NCI-H1105 treated with DMSO at 0.1 percent for 48 hours (cell line): Measurements from ENCODE around the gene CAB39.
"Not testable (repeated sequence)": the region's sequence is repeated elsewhere in the genome, so short reads cannot be mapped to it uniquely, and the experiment has no call there.

Source experiments
- DNase-seq: peaks from one replicate; lab custom pipeline; 2025; lab: John Stamatoyannopoulos, UW

CAB39 gene

DNA sequence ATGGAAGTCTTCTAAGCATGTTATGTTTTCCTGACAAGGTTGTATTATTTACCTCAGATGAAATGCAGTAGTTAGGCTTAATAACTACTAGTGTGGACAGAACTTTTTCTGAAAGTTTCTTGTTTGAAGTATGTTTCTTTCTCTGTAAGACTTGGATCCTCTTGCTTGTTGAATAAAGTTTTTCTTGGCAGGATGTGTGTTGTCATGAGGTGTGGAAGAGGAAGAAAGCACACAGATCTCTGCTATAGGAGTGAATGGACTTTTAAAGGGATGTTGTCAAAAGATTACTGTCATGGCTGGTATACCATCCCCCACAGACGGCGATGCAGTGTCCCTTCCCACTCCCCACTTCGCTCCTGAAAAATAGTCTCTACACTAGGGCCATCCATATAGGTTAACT is 2.6 kb downstream of the CAB39 start:
- DNase-seq = no peak

DNA sequence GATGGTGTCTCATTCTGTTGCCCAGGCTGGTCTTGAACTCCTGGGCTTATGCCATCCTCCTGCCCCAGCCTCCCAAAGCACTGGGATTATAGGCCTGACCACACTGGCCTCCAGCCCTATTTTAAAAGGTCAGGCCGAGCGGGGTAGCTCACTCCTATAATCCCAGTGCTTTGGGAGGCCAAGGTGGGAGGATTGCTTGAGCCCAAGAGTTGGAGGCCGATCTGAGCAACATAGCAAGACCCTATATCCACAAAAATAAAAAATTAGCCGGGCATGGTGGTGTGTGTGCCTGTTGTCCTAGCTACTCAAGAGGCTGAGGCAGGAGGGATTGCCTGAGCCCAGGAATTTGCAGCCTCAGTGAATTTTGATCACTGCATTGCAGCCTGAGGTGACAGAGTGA is 3.9 kb downstream of the CAB39 start:
- no peak for DNase-seq

DNA sequence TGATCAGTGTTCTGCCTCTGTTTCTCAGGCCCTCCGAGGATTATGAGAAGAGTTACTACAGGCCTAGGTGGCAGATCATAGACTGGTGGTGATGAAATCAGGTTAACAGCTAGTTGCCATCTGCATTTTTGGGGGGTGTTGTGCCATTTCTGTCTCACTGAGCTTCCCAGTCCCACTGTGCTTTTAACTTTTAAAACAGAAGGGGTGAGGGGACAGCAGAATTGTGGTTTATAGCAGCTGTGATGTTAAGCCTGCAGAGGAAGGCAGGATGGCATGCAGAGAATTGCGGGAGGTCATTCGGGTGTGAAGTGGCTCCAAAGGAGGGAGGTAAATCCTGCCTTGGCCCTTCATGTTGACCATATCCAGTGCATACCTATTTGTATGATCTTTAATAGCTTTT is 5.0 kb downstream of the CAB39 start:
- DNase-seq = no peak

DNA sequence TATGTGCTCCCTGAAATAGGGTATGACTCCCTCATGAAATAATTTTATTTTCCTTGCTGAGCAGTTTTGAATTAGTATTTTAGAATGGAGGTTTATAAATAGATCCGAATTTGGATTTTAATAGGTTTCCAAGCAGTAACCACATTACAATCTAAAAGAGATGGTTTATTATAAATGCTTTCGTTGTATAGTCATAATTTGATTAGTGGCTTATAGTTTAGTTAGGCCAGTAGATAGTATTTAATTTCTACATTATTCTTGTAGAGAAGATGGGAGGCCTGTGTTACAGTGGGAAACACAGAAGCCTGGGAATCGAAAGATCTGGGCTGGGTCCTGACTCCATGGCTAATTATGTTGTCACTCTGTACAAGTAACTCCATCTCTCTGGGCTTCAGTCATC is 6.7 kb downstream of the CAB39 start:
- no peak for DNase-seq

DNA sequence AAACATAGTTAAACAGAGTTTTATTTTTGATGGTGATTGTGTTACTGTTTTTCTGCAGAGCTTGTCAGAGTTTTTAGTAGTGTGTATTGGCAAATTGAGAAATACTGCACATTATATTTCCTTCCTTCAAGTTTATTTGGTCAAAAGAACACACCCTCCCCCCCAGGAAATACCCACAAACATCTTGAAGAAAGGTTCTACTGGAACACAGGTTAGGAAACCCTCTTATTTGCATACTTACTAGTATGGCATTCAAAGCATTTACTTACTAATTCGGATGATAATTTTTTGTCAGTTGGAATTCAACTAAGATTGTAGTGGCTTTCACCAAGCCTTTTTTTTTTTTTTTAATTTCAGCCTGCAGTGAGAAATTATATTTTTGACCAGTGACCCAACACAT is 9.1 kb downstream of the CAB39 start:
- no peak for DNase-seq

DNA sequence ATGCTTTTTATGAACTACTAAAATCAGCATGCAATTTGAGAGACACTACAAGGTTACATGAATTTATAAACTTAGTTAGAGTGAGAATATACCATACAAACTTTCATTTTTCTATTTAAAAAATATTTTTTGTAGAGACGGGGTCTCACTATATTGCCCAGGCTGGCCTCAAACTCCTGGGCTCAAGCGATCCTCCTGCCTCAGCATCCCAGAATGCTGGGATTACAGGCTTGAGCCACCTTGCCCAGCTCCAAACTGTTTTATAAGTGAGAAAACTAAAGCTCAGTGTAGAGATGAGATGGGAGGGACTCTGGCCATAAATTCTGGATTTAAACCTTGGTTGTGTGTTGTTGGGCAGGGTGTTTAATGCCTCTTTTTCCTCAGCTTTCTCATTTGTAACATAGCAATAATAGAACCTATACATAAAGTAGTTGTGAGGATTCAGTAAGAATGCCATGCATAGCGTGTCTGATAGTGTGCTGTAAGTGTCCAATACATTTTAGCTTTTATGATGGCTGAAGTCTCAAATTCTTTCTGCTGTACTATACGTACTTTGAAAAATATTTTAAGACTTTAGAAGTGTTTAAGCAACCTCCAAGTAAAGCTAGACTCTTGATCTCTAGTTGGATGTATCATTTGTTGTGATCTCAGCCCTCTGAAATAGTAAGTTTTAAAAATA is 9.7 kb downstream of the CAB39 start:
- DNase-seq = no peak

DNA sequence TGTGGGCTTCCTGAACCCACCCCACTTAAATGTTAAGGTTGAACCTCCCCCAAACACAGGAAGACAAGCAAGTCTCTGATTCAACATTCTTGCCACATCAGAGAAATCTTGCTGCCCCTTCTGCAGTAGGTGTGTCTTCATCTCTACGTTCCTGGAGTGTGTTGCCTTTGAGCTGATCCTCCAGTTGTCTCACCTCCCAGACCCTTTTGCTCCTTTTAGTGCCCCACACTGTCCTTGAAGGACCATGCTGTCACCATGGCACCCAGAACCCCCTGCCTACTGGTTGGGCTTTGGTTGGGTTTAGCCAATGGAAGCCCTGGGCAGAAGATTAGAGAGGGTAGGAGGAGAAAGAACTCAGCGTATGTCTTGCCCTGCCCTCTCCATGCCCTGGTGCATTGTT is 10.7 kb downstream of the CAB39 start:
- DNase-seq = no peak

DNA sequence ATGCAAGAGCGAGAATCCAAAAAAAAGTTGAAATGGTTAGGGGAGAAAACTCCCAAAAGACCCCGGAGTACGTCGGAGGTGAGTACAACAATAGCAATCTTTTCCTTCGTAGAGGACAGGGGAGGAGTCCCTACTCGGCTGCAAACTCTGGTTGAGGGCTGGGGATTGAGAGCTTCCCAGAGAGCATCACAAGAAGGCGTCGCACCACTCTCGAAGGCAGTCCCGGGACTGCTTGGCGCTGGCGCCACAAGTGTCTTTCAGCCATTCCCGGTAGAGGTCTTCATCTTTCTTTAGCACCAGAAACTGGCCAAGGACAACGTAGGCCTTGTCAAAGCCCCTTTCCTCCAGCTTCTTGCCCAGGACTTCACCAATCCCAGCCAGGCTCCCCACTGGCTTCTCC is 12.3 kb downstream of the CAB39 start:
- DNase-seq = not testable (repeated sequence)

DNA sequence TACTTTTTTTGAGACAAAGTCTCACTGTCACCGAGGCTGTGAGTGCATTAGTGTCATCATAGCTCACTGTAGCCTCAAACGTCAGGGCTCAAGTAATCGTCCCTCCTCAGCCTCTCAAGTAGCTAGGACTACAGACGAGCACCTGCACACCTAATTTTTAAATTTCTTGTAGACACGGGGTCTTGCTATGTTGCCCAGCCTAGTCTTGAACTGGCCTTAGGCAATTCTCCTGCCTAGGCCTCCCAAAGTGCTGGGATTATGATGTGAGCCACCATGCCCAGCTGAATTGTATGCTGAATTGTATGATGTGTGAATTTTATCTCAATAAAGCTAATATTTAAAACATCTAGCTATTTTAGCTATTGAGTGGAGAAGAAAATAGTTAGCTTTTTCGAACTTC is 18.9 kb downstream of the CAB39 start:
- no peak for DNase-seq

DNA sequence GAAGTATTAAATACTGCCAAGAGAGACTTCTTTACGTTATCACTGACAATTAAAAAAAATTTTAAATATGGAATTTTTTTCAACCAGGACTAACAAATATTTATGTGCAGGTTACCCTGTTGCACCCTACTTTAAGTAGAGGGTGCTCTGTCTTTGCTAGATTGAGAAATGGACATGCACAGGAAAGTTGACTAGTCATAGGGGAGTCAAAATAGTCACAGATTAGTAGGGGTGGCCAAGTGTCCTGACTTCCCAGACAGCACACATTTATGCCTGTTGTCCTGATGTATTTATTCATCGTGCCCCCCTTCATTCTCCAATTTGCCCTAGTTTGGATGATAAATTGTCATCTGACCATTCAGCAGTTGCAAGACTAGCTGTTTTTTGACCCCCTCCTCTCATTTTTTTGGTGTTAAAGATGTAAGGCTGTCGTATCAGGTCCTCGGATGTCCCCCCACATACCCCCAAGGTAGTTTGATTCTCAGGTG is 20.3 kb downstream of the CAB39 start:
- DNase-seq = no peak

DNA sequence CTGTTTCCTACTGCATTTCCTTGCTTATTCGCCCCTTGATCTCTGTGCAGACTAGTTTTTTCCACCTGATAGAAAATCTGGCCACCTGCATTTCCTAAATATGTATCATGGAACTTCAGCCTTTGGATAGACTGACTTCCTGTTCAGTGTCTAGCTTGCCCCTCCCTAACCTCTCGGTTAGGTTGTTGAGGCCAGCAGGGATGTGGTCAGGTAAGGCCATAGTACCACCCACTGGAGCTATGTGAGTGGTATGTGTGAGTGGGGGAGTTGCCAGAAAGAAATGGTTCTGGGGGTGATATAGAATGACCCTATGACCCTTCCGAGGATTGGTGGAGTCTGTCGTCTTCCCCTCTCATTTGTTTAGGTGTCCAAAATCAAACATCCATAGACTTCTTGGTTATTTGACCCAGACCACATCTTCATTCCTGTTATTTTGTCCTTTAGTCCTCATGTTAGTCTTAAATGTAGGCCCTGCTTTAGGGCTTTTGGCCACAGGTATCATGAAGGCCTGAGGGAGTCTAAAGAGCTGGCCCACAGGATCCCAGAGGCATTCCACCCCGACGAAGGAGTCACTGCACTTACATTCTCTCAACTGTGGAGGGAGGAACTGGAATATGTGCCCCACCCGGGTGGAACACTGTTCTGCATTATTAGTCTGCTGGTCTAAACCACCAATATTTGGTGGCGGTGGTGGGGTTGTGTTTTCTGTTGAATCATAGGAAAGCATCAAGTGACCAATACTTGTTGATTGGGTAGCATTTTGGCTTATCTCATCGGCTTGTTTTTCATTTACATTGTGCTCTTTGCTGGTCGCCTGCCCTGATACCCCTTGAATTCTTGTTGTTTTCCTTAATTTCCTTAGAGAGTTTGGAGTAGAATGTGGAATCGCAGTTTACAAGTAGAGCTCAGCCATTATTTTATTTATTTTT is 21.9 kb downstream of the CAB39 start:
- DNase-seq = no peak

DNA sequence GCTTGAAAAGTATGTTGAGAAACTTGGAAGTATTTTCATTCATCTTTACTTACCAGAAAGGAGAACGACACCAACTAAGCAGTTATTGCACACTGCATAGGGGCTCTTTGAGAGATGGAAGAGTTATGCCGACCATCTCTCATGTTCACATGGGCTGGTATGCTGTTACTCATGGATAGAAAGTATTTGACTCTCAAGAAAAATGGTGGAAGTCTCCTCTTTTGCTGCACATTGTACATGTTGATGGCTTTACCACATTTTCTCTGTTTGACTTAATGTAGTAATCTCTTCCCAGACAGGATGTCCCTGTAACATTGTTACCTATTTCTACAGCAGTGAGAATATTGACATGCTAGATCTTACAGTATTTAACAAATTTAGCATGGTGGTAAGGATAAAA is 23.2 kb downstream of the CAB39 start:
- DNase-seq = no peak

DNA sequence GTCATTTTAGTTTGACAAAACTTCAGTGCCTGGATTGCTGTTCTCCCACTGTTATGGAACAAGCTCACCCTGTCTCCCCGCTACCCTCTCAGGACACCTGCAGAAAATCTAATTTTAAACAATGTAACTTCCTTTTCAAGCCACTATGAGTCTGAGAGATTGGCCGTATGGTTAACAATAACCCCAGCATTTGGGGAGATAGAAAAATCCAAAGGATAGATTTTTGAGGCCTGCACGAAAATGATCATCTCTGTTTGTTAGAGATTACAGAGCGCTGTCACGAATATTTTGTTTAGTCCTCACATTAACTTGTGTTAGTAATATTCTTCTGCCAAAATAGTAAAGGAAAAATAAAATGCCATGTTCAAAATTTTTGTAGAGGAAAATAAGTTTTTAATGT is 24.7 kb downstream of the CAB39 start:
- no peak for DNase-seq

DNA sequence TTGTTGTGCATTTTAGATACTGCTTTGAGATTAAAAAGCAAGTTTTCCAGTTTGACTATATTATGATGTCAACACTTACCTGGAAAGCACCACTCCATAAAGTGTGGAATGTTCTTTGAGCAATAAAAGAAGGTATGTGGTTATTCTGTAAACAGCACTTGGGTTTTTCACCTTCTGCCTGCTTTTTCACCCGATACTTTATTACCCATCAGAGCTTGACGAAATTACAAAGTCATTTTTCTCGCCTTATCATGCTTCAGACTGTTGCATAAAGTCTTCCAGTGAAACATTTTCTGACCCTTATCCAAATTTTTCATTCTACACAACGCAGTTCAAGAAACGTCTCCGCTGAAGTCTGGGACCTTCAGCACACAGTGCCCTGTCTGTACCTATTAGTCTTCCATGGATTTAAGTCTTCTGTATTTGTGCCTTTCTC is 25.2 kb downstream of the CAB39 start:
- no peak for DNase-seq

DNA sequence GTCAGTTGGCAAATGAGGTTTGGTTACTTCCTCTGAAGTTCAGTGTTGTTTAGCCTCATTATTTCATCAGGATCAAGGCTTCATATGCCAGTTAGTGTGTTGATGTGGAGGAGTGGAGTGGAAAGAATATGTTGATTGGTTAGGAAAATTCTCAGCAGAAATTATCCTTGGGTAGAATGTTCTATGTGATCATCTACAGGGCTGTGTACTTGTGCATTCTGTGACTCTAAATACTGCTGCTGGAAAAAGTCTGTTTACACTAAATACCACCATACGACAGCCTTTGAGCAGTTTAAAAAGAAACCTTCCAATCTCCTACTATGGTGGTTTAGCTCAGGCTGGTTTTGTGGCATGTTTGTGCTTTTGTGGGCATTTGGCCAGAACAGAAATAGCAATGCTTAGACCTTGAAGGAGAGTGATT is 25.8 kb downstream of the CAB39 start:
- DNase-seq = no peak

DNA sequence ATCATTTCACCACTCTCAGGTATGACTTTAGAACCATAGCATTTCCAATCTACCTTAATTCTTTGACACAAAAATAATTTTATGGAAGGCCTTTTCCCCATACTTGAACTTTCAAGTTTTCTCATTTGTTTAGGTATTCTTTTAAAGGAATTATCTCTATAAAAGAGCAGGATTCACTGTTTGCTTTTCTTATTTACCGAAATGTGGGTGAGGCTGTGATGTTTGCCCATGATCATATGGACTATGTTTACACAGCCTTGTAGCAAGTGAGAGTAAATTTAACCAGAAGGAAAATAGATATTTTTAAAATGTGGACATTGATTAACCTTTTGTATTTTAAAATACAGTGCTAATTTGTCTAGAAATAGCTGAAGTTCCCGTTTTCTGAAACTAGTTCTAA is 26.3 kb downstream of the CAB39 start:
- DNase-seq = no peak

DNA sequence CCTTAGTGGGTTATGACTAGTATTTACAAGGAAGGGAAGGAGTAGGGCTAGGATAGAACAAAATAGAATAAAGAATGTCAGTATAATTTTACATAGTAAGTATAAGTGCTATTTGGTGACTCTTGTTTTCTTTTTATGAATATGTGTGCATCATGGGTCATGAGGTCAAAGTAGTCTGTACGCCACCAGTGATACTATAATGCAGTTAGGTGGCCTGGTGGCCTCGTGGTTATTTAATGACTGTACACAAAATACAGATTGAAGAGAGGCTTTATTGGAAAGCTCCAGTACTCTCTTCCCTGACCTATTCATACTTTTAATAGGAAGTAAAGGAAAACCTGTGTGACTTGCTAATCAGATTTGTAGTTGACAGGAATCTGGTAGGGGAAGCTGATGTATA is 27.3 kb downstream of the CAB39 start:
- DNase-seq = no peak

DNA sequence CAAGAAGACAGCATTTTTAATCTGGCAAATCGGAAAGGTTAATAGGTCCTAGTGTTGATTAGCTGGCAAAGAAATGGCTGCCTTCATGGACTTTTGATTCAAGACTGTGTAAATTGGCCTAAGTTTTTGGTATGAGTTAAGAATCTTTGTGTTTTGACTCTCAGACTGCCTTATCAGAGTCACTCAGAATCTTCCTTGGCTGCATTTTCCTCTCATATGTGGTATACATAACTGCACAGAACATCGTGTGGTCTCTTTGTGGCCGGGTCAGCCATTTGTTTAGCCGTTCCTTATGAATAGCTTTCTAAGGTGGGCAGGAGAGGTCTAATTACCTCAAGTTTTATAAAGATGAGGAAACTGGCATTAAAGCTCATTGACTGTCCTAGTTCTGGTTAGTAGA is 30.1 kb downstream of the CAB39 start:
- DNase-seq = no peak

DNA sequence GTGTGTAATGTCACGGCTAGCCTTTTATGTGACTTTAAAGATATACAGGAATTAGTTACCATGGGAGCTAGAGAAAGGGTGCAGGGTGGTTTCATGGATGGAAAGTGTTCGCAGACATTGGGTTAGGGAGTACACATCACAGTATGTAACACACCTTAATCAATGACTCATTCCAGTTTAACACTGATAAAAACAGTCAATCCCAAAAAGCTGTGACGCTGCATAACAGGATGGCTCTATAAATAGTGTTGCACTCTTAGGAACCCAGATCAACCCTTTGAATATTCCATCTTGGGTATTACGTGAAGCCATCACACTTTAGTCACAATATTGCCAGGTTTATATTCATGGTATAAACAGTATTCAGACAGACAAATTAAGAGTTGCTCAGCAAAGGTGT is 33.6 kb downstream of the CAB39 start:
- DNase-seq = no peak

DNA sequence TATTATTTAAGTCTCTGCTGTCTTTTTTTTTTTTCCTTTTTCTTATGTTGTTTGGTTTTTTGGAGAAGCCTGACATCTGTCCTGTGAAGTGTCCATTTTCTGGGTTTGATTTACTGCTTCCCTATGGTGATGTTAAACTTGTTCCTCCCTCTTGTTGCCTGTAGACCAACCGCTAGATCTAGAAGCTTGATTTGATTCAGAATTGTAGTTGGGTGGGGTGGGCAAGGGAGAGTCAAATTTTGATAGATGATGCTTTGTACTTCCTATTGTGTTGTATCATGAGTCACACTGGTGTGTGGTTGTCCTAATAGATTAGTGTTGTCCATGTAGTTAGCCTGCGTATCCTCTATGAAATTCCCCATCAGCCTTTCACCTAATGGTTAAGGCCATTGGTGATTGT is 35.4 kb downstream of the CAB39 start:
- no peak for DNase-seq

DNA sequence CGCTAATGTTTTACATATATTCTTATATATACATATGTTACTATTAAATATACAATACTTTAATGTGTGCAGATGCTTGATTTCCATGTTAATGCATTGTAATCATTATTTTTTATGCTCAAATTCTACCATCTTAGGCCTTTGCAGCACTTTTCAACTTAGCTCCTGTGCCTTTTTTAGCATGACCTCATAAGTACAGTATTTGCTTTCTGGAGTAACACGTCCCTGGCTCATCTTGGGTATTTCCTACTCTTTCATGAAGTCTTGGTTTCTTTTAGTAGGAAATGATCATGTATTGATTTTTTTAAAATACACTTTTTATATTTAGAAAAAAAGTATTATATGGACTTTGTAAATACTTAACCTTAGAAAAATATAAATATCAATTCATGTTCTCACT is 36.5 kb downstream of the CAB39 start:
- no peak for DNase-seq

DNA sequence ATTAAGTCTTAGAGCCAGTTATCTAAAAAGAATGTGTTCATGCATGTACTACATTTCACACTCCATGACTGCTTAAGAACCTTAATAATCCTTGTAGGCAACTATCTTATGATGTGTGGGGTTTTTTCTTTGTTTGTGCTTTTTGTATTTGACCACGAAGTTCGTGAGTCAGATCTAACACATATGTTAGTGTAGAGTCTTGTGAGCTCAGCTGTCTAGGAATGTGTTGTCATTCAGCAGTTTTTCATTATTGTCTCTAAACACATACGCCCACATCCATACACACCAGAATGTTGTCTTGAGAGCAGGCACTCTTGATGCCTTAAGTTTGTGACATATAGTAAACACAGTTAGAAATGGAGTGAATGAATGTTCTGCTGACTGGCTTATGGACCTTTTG is 38.4 kb downstream of the CAB39 start:
- DNase-seq = no peak

DNA sequence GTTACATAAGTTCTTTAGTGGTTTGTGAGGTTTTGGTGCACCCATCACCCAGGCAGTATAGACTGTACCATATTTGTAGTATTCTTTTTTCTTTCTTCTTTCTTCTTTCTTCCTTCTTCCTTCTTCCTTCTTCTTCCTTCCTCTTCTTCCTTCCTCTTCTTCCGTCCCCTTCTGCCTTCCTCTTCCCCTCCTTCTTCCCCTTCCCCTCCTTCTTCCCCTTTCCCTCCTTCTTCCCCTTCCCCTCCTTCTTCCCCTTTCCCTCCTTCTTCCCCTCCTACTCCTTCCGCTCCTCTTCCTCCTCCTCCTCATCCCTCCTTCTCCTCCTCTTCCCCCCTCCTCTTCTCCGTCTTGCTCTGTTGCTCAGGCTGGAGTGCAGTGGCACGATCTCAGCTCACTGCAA is 41.6 kb downstream of the CAB39 start:
- DNase-seq = no peak
